IMR-90 (cell line): ENCODE results near the gene SLC4A5.
A peak's percentile ranks its signal among the peaks of the same experiment; 100 is the strongest.

Experiments used
- CEBPB ChIP-seq: IDR thresholded peaks from 2 replicates; pipeline ENCODE4 v1.6.1; 2012; ENCODE audit warnings: low read depth, low read length, improper control_type of control experiment
- CHD1 ChIP-seq: IDR thresholded peaks from 2 replicates; pipeline ENCODE4 v1.6.1; 2012; ENCODE audit warnings: low read depth, low read length, improper control_type of control experiment
- MAZ ChIP-seq: IDR thresholded peaks from 2 replicates; pipeline ENCODE4 v1.6.1; 2012; ENCODE audit warnings: low read depth, mild to moderate bottlenecking, low read length, improper control_type of control experiment, moderate library complexity, borderline replicate concordance
- MXI1 ChIP-seq: IDR thresholded peaks from 2 replicates; pipeline ENCODE4 v1.6.1; 2012; ENCODE audit warnings: low read depth, mild to moderate bottlenecking, low read length, moderate library complexity, borderline replicate concordance
- NFE2L2 ChIP-seq: fragments of 150-350 bp; IDR thresholded peaks from 2 replicates; pipeline ENCODE4 v1.6.1; 2016; ENCODE audit warnings: low read depth, mild to moderate bottlenecking, low read length
- POLR2A ChIP-seq: IDR thresholded peaks from 2 replicates; pipeline ENCODE4 v1.6.1; 2012; ENCODE audit warnings: mild to moderate bottlenecking, low read depth, low read length
- RAD21 ChIP-seq: IDR thresholded peaks from 2 replicates; pipeline ENCODE4 v1.6.1; 2012; ENCODE audit warnings: low read length, improper control_type of control experiment
- RCOR1 ChIP-seq: IDR thresholded peaks from 2 replicates; pipeline ENCODE4 v1.6.1; 2012; ENCODE audit warnings: mild to moderate bottlenecking, low read length, improper control_type of control experiment; ENCODE audit not compliant: insufficient replicate concordance
- RFX5 ChIP-seq: IDR thresholded peaks from 2 replicates; pipeline ENCODE4 v1.8.0; 2012; ENCODE audit warnings: low read depth, mild to moderate bottlenecking, low read length, moderate library complexity
- SMC3 ChIP-seq: fragments of 150-350 bp; IDR thresholded peaks from 2 replicates; pipeline ENCODE4 v1.6.1; 2016; ENCODE audit warnings: low read depth, mild to moderate bottlenecking, antibody characterized with exemption, low read length, moderate library complexity
- TF ChIP-seq, protein P1 (sequence below): conservative IDR thresholded peaks from 2 replicates; pipeline ENCODE4 v1.5.1; 2012; ENCODE audit warnings: mild to moderate bottlenecking, low read depth, low read length, improper control_type of control experiment

DNA sequence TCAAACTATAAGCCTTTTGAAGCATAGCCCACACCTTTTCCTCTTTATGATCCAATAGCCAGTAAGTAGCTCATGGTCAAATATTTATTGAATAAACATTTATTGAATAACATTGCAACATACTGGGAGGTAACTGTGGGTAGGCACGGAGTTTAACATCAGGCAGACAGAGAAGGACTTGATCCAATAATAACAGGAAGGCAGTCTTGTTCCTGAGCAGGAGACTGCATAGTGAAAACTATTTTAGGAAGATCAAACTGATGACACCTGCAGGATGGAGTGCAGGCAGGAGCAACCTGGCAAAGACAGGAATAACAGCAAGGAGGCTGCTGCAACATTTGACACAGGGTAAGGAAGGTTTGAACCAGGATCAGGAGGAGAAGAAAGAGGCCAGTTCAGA, 40.0 kb upstream of the SLC4A5 start:
- peak; percentile 97 for TF ChIP-seq CEBPB
- TF ChIP-seq, protein P1, sequence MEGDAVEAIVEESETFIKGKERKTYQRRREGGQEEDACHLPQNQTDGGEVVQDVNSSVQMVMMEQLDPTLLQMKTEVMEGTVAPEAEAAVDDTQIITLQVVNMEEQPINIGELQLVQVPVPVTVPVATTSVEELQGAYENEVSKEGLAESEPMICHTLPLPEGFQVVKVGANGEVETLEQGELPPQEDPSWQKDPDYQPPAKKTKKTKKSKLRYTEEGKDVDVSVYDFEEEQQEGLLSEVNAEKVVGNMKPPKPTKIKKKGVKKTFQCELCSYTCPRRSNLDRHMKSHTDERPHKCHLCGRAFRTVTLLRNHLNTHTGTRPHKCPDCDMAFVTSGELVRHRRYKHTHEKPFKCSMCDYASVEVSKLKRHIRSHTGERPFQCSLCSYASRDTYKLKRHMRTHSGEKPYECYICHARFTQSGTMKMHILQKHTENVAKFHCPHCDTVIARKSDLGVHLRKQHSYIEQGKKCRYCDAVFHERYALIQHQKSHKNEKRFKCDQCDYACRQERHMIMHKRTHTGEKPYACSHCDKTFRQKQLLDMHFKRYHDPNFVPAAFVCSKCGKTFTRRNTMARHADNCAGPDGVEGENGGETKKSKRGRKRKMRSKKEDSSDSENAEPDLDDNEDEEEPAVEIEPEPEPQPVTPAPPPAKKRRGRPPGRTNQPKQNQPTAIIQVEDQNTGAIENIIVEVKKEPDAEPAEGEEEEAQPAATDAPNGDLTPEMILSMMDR, result no peak
- TF ChIP-seq NFE2L2, result no peak
- no peak for TF ChIP-seq POLR2A
- no peak for TF ChIP-seq MAZ
- no peak for TF ChIP-seq CHD1
- no peak for TF ChIP-seq MXI1
- no peak for TF ChIP-seq SMC3
- TF ChIP-seq RAD21, result no peak
- no peak for TF ChIP-seq RFX5
- no peak for TF ChIP-seq RCOR1
